ENCODE measurements around the gene TSPAN14.
A peak's percentile ranks its signal among the peaks of the same experiment; 100 is the strongest.
"Not testable (repeated sequence)": the region's sequence is repeated elsewhere in the genome, so short reads cannot be mapped to it uniquely, and the experiment has no call there.

TSPAN14 gene

GRCh38 chr10:80468806-80469421, 14.8 kb downstream of the TSPAN14 start:
- no peak for DNase-seq (ENCODE audit: low read depth)

GRCh38 chr10:80470266-80470665, 16.2 kb downstream of the TSPAN14 start:
- no peak for DNase-seq (ENCODE audit: low read depth)

GRCh38 chr10:80471001-80471400, 16.9 kb downstream of the TSPAN14 start:
- DNase-seq (ENCODE audit: low read depth): no peak

GRCh38 chr10:80471715-80472233, 17.7 kb downstream of the TSPAN14 start:
- DNase-seq (ENCODE audit: low read depth): peak; percentile 84

- DNase-seq (ENCODE audit: low read depth): peak; percentile 95
Observed at GRCh38 chr10:80472234-80473095, 18.4 kb downstream of the TSPAN14 start.

GRCh38 chr10:80473096-80473657, 19.1 kb downstream of the TSPAN14 start:
- DNase-seq (ENCODE audit: low read depth): no peak

GRCh38 chr10:80473692-80474596, 19.8 kb downstream of the TSPAN14 start:
- DNase-seq (ENCODE audit: low read depth): peak; percentile 60

GRCh38 chr10:80474597-80474910, 20.4 kb downstream of the TSPAN14 start:
- no peak for DNase-seq (ENCODE audit: low read depth)

GRCh38 chr10:80474941-80475340, 20.8 kb downstream of the TSPAN14 start:
- DNase-seq (ENCODE audit: low read depth): no peak

GRCh38 chr10:80475641-80476040, 21.5 kb downstream of the TSPAN14 start:
- not testable (repeated sequence) for DNase-seq (ENCODE audit: low read depth)

GRCh38 chr10:80476685-80477084, 22.6 kb downstream of the TSPAN14 start:
- DNase-seq (ENCODE audit: low read depth): no peak

- DNase-seq (ENCODE audit: low read depth): peak; percentile 95
Observed at GRCh38 chr10:80477813-80478212, 23.7 kb downstream of the TSPAN14 start.

GRCh38 chr10:80480373-80480772, 26.3 kb downstream of the TSPAN14 start:
- DNase-seq (ENCODE audit: low read depth): not testable (repeated sequence)

- no peak for DNase-seq (ENCODE audit: low read depth)
Observed at GRCh38 chr10:80480852-80481251, 26.7 kb downstream of the TSPAN14 start.

- DNase-seq (ENCODE audit: low read depth): no peak
Observed at GRCh38 chr10:80484243-80484642, 30.1 kb downstream of the TSPAN14 start.

GRCh38 chr10:80484676-80485075, 30.6 kb downstream of the TSPAN14 start:
- no peak for DNase-seq (ENCODE audit: low read depth)

- DNase-seq (ENCODE audit: low read depth): no peak
Observed at GRCh38 chr10:80485076-80485945, 31.2 kb downstream of the TSPAN14 start.

GRCh38 chr10:80485946-80486764, 32.0 kb downstream of the TSPAN14 start:
- no peak for DNase-seq (ENCODE audit: low read depth)

- no peak for DNase-seq (ENCODE audit: low read depth)
Observed at GRCh38 chr10:80486785-80487420, 32.8 kb downstream of the TSPAN14 start.

- no peak for DNase-seq (ENCODE audit: low read depth)
Observed at GRCh38 chr10:80487421-80487785, 33.3 kb downstream of the TSPAN14 start.

Measured in ELR (cell line).